ENCODE data around the gene PLCB1.
A peak's percentile ranks its signal among the peaks of the same experiment; 100 is the strongest.

PLCB1 gene

DNA sequence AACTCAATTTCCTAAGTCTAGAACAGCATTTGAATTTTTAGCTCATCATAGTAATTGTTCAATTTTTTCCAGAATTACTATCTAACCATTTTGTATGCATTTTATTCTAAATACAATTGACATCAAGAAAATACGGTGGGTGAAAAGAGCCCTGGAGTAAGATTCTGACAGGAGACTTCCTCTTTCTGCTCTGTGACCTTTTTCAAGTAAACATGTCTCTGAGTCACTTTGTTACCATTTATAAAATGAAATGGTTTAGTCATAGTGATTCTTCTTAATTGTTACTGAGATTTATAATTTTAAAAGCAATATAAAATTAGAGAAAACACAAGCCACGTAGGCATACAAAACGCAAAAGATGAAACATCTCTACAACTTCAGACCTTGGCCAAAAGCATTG, 80.2 kb downstream of the PLCB1 start:
- no peak for DNase-seq (ENCODE audit: low read depth)

DNA sequence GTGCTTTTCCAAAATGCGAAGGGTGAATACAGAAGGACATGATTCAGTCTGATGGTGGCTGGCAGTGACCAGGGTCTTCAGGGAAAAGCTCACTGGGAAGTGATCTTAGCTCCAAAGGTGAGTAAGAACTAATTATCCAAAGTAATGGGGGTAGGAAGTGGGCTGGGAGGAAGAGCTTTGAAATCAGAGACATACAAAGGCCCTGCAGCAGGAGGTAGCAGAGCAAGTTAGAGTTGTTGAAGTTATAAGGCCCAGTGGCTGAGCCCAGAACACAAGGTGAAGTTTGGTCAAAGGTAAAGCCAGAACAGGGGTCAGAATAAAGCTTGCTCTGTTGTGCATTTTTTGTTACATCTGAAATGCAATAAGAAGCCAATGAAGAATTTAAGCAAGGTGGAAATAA, 81.2 kb downstream of the PLCB1 start:
- no peak for DNase-seq (ENCODE audit: low read depth)

DNA sequence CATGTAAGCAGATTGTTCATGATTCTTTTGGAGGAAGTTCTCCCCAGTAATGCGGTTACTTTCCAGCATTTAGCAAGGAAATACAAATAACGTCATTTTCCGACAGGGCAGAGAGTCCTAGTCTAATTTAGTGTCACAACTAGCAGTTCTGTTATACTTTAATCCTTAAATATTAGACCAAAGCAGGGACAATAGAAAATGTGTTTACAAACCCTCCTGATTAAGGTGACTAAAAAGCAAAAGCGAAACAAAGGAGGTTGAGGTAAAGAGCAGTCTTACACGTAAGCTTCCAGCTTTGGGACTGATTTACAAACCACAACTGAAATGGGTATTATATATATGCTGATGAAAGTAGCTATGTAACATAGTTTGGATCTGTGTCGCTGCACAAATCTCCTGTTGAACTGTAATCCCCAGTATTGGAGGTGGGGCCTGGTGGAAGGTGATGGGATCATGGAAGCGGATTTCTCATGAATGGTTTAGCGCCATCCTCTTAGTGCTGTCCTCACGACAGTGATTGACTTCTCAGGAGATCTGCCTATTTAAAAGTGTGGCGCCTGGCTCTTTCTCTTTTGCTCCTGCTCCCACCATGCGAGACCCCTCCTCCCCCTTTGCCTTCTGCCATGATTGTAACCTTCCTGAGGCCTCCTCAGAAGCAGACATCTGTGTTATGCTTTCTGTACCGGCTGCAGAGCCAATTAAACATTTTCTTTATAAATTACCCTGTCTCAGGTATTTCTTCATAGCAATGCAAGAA, 81.9 kb downstream of the PLCB1 start:
- DNase-seq (ENCODE audit: low read depth): no peak

DNA sequence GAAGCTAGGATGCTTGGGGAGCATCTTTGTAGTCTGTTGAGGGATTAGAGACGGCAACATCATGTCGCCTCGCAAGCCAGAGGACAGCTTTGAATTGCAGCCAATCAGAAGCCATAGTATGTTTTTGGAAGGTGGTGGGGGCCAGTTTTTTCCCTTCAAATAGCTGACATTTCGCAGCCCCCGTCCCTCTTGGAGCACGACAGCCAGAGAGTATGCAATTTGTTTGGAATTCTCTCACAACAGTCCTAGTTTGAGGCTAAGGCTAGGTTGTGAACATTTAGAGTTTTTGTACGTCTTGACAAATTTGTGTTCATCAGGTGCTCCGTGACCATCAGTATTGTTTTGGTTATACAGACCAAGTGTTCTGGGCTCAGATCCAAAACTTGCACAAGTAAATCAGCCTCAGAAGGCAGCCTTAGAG, 83.3 kb downstream of the PLCB1 start:
- peak; percentile 46 for DNase-seq (ENCODE audit: low read depth)

DNA sequence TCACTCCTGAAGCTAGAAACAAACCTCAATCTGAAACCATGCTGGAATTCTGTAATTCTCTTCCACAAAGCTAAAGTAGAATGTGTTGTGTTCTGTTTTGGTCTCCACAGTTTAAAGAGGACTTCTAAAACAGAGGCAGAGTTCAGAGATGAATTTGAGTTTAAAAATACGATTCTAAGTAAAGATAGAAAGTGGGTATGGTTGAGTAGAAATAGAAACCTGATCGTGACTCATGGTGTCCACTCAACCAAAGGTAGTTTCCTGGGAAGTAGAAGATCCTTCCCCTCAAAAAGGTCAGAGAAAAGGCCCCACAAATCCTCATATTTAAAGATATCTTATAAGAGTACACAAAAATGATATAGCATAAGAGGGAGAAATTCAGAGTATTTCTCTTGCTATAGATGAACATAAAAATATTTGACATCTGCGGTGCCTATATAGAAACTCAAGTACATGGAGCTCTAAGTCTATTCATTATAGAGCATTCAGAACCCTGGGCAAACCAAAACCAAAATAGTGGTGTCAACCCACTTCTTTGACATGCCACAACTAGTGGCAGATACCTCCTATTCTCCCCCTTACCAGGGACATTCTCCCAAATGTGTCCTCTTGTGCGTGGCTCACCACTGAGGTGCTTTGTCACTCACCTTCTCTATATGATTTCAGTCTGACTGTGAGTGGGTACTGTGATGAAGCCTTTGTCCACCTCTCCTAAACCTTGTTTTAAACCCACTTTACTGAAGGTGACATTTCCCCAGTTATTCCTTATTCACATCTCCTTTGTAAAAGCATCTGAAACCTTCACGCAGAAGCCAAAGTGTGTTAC, 84.5 kb downstream of the PLCB1 start:
- DNase-seq (ENCODE audit: low read depth): no peak

DNA sequence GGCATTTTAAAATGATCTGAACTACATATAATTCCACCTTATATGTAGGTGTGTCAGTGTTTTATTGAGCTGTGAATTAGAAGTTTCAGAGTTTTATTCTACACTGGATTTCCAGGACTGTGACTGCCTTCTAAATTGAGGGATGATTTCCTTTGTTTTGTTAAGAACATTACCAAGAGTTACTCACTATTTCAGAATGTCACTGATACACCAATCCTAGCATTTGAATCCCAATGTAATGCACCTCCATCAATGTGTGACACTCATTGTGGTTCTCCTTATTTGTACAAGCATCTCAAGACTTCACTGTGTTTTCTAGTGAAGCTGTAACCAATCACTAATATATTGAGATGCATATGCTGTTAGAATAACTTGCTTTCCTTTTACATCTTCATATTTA, 86.8 kb downstream of the PLCB1 start:
- DNase-seq (ENCODE audit: low read depth): peak; percentile 21

DNA sequence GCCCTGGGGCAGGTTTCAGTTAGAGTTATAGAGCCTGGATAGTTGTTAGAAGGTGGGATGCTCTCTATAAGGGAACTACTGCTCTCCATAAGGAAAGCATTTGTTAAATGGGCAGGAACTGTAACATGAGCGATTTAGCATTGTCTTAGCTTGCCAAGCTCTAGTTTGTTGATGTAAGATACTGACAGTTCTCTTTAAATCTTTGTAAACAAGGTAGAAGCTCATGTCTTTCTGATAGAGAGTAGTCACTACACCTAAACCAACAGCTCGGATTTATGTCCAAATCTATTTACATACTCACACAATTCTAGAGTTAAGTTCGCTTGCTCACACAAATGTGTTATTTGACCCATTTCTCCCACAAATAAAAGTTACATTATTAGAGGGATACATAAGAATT, 87.3 kb downstream of the PLCB1 start:
- DNase-seq (ENCODE audit: low read depth): no peak

DNA sequence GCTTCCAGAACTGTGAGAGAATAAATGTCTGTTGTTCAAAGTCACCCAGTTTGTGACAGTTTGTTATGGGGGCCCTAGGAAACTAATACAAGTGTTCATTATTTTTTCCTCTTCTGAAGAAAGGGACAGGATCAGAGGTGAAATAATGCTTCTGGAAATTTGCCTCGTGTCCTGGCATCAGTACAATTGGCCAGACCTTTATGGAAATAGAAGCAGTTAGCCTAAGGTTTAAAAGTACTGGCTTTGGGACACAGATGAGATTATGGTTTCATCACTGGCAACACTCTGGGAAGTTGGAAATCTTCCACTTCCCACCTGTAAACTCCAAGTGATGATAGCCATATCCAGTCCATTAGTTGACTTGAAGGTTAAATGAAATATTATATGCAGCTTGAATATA, 88.7 kb downstream of the PLCB1 start:
- DNase-seq (ENCODE audit: low read depth): no peak

DNA sequence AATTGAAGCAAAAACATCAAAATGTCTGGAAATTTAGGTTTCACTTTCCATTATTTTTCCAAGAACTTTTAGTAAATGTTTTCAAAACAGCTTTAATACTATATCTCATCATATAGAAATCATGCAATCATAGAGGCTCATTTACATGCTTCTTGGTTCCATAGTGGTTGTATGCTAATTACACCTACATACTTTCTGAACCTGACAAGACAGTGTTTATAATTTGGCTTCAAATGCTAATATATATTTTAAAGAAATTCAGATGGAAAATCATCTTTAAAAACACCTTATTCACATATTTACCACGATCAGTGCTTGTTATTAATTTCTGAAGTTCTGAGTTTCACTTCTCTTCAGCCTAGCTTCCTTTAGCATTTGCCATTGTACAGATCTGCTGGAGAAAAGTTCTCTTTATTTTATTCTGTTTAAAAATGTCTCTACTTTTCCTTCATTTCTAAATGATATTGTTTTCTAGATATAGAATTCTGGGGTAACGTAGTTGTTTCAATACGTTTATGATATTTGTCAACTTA, 89.9 kb downstream of the PLCB1 start:
- no peak for DNase-seq (ENCODE audit: low read depth)

DNA sequence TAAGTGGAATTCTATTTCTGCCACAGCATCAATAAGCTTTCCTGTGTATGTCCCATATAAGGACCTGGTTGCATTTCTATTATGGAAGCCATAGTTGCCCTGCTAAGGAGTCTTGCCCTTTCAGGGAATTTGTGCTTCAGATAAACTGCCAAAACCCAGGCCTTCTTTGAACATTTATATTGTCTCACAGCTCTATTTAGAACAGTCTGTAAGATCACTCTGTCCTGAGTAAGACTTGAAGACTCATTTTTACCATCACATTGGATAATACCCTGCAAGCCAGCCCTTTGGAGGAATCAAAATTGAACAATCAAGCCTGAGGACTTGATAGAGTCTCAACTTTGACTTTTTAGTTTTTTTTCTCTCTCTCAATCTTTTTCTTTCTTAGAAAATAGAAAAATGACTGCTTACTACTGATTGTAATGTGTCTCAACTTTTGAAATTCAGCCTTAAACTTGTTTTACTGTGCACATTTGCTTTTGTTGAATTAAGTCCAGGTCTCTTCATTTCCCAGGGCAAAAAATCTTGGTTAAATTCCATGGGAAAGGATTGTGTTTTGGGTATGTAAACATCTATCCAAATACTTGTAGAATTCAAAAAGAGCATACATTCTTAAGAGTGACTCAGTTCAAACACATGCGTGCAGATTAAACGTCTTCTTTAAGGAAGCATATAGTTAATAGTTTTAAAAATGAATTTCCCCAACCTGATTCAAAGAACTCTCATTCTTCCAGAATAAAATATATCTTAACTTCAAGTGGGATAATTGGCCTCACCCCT, 91.2 kb downstream of the PLCB1 start:
- DNase-seq (ENCODE audit: low read depth): peak; percentile 90

DNA sequence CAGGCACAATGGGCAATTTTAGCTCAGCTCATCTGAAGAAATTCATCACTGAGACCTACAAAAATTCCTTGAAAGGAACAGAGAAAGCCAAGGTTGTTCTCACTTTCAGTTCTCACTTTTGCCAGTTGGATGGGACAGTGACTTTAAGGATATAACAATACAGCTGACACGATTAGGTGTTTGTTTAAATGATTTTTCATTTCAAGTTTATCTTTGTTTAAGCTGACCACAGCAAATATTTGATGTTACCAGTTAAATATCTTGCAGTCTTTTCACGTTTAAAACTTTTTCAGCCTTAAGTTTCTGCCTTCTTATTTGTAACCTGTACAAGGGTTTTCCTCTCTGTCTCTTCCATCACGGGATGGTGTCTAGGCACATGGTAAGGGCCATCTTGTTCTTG, 93.6 kb downstream of the PLCB1 start:
- no peak for DNase-seq (ENCODE audit: low read depth)

DNA sequence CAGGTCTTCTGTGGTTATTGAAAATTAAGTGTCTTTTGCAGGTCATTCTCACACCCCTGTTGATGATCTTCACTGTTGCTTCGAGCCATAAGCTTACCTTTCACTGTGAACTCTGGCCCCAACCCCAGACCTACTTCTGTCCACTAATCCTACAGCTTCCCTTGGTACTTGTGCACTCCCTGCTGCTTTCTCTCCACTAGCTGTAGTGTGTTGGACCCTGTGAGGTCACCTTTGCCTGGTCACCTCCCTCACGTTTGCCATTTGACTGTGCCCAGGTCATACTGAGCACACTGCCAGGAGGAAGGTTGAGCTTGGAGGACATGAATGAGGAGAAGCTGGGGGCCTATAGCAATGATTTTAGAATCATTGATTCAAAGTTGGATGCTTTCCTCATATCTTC, 94.0 kb downstream of the PLCB1 start:
- DNase-seq (ENCODE audit: low read depth): no peak

DNA sequence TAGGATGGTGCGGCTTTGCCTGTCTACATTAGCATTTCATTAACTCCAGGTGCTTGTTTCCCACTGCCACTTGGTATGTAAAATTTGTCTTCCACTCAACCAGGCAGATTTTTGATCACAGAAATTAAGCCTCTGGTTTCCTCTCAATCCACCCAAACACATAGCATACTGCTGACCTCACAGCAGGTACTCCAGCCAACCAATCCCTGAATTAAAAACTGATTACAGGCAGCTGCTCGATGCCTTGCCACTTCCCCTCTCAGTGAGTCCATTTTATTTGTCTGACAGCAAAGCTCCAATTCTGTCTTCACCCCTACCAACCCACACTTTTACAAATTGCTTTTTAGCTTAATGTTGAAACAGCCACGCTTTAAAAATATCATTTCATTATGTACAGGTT, 95.2 kb downstream of the PLCB1 start:
- DNase-seq (ENCODE audit: low read depth): no peak

DNA sequence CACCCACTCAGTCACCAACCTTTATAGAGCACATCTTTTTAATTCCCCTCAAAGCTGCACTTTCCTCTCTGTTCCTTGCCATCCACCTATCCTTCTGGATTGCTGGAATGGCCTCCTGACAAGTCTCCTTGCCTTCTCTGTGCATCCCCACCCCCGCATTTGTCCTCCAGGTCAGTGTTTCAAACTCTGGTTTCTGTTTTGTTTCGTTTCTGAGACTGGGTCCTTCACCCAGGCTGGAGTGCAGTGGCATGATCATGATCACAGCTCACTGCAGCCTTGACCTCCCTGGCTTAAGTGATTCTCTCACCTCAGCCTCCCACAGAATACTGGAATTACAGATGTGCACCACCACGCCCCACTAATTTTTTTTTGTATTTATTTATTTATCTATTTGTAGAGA, 96.2 kb downstream of the PLCB1 start:
- no peak for DNase-seq (ENCODE audit: low read depth)

DNA sequence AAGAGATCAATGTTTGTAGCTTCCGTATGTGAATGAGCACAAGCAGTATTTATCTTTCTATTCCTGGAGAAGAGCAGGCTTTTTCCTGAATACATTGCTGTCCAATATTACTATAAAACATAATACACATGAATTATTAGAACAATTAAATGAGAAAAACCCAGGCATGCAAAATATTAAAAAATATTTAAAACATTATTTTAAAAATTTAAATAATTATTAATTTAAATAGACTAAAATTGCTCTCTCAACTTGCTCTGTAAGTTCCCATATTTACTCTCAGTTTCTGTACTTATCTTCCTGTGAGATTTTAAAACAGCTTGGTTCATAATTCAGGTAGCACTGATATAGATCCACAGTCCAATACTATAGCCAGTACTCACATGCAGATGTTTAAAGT, 97.0 kb downstream of the PLCB1 start:
- DNase-seq (ENCODE audit: low read depth): no peak

DNA sequence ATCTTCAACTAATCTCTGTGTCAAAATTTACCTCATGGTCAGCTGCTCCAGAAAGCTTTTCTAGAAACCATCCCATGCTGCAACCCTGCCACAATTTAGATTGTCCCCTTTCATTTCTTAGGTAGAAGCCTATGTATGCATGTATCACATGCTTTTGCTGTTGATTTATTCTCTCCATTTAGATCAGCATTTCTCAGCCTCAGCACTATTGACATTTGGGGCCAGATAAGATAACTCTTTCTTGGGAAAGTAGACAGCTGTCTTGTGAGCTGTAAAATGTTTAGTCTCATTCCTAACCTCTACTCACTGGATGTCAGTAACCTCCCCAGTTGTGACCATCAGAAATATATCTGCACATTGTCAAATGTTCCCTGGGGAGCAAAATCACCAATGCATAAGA, 99.0 kb downstream of the PLCB1 start:
- no peak for DNase-seq (ENCODE audit: low read depth)

DNA sequence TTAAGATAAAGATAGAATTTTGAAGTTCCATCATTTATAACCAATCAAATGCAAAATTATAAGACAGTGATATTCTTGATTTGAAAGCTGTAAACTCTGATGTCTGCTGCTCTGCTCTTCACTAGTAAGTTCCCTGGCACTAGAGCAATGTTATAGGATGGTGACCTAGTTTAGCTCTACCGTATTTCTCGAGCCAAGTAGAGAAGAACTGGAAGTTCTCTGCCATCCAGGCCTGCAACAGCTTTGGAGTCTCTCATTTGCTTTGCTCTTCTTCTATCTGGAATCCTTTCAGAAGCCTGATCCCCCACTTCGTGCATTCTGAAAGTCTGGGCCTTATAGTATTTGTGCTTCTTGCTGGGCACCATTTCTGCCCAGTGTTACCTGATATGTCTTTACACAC, 100.3 kb downstream of the PLCB1 start:
- no peak for DNase-seq (ENCODE audit: low read depth)

DNA sequence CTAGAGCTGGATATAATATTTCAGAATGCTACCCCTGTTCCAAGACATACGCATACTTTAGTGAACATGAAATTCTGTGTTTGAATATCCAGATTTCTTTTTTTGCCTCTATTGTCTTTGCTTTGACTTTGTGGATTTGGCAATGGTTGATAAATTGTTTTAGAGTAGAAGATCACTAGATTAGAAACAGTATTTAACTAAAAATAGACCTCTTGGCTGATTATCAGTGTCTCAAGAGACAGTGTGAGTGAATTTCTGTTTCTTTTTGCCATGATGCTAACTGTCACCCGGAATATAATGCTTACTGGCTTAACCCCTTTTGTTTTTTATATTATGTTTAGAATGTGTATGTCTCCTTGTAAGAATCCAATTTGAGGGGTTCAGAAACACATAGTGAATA, 102.5 kb downstream of the PLCB1 start:
- DNase-seq (ENCODE audit: low read depth): peak; percentile 71

DNA sequence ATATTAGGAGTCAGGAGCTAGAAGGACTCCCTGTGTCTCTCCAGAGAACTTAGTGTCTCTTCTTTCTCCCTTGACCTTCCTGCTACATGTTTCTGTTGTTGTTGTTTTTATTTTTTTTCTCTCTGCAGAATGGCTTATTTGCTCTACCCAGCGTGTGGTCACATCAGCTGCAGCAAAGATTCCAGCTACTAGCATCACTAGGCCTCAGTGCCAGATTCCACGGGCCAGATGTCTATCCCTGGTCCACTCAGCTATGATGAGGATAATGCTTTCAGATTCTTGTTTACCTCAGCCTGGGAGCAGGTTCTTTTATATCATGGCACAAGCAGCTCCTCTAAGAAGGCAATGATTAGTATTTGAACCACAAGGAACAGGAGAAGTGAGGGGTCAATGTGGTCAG, 110.0 kb downstream of the PLCB1 start:
- no peak for DNase-seq (ENCODE audit: low read depth)

DNA sequence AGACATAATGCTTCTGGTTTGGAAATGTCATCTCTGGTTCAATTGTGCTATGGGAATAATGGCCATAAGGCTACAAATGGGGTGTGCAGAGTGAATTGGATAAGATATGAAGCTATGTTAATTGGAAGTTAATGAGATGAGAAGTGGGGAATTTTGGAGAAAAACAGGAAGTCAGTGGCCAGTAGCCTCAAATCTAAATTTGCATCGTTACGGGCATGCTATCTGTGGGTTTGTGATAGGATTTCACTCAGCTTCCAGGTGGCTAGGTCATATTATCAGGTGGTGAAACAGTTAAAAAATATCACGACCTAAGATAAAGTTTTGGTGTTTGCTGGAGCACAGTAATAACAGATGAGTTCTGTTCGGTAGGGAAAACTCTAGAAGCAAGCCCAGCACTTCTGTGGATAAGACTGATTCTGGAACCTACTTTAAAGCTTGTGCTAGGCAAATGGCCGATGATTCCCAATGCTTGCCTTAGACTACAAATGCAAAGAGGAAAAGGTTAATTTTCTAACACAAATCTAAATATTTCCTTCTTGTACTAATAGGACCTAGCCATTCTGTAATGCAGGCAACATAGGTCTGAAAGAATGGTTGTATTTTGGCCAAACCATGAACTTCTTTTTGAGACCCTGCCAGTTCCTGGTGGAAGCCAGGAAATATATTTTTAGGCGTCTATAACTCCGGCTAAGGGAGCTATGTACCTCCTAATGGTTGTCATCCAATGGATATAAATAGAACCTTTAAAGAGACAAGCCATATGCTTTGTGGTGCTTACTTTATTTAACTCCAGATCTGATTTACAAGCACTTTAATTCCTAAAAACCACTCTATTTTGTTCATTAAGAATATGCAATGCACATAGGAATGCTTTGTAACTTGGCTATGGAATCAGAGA, 111.0 kb downstream of the PLCB1 start:
- DNase-seq (ENCODE audit: low read depth): peak; percentile 63

DNA sequence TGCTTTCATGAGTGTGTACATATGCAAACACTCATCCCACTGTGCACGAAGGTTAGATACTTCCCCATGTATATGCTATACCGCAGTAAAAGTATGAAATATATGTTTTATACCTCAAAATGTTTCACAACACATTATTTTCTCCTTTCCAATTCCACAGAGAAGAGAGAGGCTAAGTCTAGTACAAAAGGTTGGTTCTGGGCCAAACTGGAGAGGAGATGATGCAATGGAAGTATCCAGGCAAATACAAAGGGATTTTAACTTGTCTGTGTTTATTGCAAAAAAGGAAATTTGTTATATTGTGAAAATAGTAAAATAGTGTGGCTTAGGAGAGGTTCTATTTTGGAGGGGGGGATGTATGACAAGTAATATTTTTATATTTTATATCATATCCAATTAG, 112.6 kb downstream of the PLCB1 start:
- DNase-seq (ENCODE audit: low read depth): peak; percentile 77

DNA sequence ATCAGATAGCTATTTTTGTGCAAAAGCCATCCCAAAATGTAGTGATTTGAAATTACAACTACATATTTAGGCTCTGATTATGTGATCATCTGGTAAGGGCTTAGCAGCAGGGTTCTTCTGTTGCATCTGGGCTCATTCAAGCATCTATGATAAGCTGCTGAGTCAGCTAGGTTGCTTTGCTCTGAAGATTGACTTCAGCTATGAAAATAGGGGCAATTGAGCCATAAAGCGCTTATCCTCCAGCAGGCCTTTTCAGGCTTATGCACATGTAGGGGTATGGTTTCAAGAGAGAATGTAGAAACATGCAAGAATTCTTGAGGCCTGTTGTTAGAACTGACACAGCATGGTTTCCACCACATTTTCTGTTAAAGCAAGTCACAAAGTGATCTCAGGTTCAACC, 114.1 kb downstream of the PLCB1 start:
- DNase-seq (ENCODE audit: low read depth): no peak
